GM21360 (cell line): ENCODE results near the gene HPCAL1.

Experiments used
- ATAC-seq: cut with Tn5 transposase; IDR thresholded peaks from one replicate; pipeline ENCODE4 v1.9.1; 2021; ENCODE audit warnings: mild to moderate bottlenecking, moderate library complexity; ENCODE audit not compliant: unreplicated experiment

Gene HPCAL1

DNA sequence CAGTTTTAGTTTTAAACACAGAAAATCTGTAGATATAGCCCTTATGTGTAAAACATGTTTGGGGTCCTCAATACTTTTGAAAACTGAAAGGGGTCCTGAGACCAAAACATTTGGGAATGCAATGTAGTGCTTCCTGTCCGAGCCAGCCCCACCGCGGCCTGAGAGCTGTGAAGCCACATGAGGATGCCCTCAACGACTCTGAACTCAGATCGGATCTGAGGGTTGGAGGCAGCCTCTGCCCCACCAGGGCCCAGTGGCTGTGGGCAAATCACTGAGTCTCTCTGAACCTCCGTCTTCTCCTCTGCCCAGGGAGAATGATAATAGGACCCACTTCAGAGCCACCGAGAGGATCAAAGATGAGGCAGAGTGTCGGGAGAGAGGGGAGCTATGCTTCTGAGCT, 33.4 kb upstream of the HPCAL1 start:
- ATAC-seq, result no peak

DNA sequence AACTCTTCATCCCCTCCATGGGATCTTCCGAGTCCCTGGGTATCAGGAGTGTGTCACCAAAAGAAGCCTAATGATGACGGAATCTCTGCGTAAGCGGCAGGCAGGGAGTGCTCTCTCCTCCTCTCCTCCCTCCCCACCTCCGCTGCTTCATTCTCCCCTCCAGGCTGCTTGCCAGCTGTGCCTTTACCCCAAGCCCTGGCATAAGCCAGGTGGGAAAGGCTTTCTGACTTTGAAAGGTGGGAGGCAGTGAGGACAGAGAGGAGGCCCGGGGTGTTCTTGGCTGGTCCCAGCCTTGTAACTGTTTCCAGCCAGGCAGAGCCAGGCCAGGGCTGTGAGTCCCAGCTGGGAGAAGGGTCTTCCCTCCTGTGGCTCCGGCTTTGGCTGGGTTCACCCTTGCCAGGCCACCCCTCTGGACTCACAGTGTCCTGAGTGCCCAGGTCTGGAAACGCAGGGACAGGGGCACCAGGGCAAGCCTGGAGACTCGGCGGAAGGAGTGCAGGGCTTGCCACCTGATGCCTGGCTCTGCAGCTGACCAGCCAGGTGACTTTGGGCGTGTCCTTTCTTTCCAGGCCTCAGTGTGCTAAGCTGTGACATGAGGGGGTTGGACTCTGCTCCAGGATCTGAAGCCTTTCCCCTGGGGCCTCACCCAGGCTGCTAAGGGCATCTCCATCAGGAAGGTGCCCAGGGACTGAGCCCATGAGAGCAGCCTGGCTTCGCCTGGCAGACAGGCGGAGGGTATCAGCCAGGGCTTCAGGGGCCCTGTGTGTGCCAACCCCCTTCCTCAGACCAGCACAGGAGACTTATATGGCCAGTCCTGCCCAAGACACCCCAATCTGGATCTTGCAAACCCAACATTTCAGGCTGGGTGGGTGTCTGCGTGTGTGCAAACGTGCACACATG, 32.7 kb upstream of the HPCAL1 start:
- no peak for ATAC-seq

DNA sequence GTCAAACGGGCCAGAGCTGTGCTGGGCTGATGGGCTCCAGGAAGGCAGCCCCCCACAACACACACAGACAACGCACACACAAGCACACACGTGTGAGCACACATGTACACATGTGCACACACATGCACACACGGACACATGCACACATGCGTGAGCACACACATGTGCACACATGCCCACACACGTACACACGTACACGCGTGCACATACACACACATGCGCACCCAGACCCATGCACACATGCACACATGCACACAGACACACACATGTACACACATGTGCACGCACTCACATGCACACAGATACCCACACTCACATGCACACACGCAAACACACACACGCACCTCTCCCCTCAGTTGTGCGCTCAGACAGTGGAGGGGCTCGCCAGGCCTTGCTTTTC, 31.2 kb upstream of the HPCAL1 start:
- ATAC-seq, result no peak

DNA sequence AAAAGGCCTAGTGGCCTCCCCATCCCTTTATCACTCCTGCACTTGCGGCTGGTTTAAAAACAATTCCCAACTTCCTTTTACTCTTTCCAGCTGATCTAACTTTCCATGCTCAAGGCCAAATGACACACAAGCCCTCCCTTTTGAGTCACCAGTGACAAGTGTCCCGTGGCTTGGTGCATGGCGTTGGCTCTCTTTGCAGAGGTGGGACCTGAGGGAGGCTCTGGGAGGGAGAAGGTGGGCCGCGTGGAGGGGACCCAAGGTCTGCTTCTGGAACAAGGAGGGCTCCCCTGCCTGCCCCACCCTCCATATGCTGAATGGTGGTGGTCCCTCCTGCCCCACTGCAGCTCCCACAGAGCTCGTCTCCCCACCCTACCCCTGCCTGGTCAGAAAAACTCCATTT, 30.8 kb upstream of the HPCAL1 start:
- no peak for ATAC-seq

DNA sequence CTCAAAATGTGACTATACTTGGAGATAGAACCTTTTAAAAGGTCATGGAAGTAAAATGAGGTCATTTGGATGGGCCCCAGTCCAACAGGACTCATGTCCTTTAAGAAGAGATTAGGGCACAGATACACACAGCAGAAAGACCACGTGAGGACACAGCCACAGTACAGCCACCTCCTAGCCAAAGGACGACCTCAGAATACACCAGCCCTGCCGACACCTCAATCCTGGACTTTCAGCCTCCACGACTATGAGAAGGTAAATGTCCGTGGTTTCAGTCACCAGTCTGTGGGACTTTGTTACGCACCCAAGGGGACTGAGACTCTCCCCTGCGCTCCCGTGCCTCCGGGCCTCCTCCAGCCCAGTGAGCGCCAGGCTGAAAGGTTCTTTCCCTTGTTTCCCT, 30.2 kb upstream of the HPCAL1 start:
- no peak for ATAC-seq

DNA sequence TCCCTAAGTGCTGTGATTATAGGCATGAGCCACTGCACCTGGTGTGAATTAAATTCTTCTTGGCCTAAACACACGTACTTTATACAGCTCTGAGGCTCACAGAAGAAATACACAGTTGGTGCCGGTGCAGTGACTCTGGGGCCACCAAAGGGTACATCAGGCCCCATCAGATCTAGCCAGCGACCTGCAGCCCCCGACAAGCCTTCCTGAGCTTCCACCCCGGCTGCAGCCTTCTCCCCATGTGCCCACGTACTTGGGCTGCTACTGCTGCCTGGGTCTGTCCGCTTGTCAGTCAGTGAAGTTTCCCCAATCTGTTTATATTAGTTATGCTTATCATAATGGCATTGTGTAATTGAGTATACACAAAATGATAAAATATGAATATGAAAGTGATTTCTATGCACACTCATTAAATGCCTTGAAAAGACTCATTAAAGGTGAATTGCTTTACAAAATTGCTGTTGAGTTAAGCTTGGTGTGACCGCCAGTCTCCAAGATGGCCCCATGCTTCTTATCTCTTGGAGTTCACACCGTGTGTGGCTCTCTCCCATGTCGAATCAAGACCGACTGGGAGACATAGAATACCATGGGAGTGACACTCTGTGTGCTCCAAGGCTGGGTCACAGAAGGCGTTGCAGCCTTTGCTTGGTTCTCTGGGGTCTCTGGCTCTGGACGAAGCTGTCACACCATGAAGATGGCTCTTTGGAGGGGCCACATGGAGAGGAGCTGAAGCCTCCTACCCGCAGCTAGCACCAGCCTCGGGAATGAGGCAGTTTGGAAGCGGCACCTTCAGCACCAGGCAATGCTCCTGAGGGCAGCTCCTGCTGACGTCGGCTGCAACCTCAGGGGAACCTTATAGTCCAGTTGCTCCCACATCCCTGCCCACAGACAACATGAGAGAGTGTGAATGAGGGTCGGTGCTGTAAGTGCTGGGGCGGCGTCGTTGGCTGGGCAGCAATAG, 29.2 kb upstream of the HPCAL1 start:
- no peak for ATAC-seq

DNA sequence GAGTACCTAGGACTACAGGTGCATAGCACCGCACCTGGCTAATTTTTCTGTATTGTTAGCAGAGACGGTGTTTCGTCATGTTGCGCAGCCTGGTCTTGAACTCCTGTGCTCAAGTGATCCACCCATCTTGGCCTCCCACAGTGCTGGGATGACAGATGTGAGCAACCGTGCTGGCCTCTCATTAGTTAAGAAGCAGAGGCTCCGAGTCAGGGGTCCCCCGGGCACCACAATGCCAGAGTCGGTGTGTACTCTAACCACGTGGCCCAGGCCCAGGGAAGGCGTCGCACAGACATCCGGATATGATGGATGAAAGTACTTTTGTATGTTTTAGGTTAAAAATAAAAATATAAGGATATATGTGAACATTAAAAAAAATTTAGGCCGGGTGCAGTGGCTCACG, 28.3 kb upstream of the HPCAL1 start:
- ATAC-seq, result no peak

DNA sequence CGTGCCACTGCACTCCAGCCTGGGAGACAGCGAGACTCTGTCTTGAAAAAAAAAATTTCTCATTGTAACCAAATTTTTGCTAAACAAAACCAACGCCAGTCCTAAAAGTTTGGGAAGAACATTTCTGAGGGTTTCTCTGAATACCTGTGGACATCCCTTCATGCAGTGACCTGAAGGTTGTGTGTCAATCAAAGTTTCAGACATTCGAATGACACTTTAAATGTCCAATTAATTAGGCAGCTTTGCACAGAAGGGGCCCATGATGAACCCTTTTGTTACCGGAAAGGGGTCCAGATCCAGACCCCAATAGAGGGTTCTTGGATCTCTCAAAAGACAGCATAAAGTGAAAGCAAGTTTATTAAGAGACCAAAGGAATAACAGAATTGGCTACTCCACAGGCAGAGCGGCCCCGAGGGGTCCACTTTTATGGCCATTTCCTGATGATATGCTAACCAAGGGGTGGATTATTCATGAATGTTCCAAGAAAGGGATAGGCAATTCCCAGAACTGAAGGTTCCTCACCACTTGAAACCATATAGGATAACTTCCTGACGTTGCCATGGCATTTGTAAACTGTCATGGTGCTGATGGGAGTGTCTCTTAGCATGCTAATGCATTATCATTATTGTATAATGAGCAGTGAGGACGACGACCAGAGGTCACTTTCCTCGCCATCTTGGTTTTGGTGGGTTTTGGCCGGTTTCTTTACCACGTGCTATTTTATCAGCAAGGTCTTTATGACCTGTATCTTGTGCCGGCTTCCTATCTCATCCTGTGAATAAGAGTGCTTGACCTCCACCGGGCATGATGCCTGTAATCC, 27.5 kb upstream of the HPCAL1 start:
- ATAC-seq, result no peak

DNA sequence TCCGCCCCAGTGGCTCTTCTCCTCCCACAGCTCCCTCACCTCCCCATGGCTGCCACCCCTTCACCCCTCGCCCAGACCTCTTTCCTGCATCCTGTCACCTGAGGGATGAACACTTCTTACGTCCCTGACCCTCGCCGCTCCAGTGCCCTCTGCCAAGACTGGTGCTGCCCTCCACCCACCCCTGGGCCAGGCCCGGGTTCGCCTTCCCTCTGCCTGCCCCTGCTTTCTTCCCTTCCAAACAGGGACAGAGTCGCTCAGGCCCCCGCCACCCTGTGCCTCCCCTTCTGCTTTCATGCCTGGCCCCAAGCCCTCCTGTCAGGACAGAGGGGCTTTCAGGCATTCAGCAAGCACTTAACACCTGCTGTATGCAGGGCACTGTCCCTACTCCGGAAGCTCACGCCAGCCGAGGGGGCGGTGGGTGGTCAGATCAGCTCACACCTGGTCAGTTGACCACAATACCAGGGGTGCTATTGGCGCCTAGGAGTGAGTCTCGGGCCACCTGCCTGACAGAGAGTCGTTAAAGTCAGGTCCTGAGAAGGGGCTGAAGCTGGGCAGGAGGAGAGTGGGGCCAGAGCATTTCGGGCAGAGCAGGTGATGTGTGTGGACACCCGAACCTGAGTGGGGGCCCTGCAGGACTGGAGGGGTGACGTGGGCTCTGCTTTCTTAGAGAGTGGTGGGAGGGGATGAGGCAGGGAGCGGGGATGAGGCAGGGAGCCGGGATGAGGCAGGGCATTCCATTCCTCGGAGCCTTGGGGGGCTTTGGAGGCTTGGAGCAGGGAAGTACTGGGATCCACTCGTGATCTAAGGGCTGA, 26.0 kb upstream of the HPCAL1 start:
- ATAC-seq, result no peak

DNA sequence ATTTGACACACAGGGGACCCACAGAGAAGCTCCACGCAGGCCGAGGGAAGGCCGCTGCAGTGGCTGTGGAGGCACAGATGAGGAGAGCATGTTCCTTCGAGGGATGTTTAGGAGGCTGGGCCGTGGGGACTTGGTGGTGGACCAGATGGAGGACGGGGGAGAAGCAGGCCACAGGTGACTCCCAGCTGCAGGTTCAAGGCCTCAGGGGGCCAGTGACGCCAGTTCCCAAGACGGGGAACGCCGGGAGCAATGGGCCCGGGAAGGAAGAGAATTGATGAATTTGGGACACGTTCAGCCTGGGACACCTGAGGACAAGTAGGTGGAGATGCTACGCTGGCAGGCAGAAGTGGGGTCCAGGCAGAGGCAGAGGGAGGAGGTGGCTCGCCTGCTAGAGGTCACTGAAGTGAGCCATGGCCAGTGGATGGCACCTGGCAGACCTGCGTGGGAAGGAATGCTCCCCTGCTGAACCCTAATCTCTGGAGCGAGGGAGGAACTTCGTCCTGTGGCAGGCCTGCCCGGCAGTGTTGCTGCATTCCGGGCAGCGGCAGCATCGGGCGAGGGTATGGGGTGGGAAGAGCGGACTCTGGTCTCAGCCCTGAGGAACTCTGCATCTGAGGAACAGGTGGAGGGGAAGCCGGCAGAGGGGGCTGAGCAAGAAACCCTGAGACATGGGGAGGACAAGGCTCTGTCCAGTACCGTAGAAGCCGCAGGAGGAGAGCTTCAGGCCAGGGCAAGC, 25.2 kb upstream of the HPCAL1 start:
- ATAC-seq, result no peak

DNA sequence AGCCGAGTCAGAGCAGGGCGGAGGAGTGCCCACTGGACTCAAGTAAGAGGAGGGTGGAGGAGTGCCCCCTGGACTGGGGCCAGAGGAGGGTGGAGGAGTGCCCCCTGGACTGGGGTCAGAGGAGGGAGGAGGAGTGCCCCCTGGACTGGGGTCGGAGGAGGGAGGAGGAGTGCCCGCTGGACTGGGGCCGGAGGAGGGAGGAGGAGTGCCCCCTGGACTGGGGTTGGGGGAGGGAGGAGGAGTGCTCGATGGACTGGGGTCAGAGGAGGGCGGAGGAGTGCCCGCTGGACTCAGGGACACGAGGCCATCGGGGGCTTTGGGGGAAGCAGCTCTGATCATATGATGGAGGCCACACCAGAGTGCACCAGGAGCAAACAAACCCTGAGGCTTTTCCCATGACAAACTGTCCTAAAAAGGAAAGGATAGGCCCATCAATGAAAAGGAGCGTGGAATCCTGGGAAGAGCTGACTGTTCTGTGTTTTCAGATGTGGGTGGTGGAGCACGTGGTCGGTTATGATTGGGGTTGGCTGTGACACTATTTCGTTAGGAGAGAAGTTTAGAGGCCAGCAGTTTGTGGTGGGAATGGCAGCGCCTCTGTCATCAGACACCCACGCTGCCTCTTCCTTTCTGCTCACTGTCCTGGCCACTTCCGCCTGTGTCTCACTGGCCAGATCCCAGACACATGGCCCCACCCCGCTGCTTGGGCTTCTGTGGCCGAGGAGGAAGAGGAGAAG, 24.5 kb upstream of the HPCAL1 start:
- no peak for ATAC-seq

DNA sequence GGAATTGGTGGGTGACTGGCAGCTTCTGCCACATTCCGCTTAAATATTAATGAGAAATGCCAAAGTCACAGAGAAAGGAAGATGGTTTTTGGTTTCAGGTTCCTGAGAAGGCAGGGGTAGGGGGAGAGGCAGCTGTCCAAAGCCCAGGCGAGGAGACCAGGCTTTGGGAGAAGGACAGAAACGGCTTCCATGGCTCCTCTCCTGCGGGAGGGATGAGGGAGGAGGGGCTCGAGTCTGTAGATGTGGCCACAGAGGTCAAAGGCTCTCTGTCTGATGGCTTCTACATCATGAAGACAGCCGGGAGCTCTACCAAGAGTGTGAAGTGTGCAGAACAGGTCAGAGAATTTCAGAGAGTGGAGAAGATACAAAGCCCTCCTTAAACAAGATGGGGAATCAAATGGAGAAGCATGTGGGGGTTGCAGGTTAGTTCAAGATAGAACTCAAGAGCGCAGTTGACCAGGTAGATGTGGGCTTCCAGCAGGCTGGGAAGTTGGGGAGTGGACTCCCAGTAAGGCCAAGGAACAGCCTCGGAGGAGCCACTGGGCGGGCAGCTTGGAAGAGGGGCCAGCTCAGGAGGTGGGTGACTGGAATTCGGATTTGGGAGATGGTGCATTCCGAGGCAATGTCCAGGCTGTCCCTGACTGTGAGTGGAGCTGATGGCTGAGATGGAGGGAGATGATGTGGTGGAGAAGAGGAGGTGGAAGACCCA, 23.8 kb upstream of the HPCAL1 start:
- ATAC-seq, result no peak

DNA sequence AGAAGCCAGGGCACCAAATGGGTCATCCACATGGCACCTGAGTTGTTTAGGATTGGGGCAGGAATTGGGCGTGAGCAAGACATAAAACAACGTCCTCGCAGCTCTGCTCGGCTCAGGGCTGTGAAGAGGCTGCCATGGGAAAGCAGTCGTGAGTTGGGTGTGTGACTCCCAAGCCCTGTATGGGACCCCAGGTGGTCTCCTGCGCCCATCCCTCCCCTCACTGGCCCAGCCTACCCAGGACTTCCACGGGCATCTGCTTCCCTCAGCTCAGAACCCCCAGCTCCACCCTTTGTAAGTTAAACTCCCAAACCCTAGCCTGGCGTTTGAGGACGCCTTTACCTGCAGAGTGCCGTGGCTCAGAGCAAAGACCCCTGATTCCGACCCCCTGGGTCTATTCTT, 23.2 kb upstream of the HPCAL1 start:
- ATAC-seq, result no peak

DNA sequence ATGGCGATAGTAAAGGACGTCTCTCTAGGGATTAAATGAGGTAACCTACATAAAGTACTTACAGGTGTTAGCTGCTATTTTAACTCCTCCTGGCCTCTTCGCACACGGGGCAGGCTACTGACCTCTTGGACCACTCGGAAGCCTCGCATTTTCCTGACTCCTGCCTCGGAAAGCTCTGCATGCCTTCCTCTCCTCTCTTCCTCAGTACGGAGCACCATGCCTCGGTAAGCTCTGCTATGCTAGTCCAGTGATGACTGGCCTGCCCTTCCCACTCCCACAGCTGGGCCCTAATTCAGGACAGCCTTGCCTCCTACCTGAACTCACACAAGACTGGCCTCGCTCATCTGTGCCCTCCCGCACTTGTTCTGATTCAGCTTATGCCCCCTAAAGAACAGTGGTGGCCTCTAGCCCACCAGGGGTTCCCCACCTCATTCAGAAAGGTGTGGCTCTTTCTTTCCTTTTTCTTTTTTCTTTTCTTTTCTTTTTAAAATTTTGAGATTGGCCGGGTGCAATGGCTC, 22.7 kb upstream of the HPCAL1 start:
- ATAC-seq, result no peak

DNA sequence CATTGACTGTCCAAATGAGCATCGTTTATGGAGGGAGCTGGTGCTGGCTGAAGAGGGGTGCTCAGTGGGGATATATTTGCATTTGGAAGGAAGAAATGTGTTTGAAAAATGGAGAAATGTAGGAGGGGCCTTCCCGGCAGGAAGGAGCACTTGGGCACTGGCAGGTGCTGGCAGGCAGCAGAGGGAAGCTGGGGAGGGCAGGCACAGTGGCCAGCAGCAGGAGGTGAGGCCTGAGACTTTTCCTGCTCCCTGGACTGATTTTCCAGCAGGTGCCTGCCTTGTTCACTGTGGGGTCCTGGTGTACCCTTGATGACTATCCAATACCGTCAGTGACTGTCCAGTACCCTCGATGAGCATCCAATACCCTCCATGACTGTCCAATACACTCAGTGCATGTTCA, 20.8 kb upstream of the HPCAL1 start:
- no peak for ATAC-seq

DNA sequence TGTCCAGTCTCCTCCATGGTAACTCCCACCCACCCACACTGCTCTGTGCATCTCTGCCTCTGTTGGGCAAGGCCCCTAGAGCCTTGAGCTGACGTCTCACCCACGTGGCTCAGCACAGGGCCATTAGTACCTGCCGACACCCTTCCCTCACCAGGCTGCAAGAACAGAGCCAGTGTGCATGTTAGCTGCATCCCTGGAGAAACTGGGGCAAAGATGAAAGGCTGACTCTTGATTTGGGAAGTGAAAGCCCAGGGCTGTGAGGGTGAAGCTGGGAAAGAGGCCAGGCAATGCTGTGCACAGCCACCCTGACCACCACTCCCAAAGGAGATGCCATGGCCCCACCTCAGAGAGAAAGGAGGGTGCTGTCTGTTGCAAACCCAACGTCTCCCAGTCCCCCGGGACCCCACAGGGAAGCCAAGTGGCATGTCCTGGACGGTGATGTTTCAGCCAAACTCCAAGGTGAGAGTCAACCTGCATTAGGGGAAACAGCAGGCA, 20.0 kb upstream of the HPCAL1 start:
- ATAC-seq, result no peak

DNA sequence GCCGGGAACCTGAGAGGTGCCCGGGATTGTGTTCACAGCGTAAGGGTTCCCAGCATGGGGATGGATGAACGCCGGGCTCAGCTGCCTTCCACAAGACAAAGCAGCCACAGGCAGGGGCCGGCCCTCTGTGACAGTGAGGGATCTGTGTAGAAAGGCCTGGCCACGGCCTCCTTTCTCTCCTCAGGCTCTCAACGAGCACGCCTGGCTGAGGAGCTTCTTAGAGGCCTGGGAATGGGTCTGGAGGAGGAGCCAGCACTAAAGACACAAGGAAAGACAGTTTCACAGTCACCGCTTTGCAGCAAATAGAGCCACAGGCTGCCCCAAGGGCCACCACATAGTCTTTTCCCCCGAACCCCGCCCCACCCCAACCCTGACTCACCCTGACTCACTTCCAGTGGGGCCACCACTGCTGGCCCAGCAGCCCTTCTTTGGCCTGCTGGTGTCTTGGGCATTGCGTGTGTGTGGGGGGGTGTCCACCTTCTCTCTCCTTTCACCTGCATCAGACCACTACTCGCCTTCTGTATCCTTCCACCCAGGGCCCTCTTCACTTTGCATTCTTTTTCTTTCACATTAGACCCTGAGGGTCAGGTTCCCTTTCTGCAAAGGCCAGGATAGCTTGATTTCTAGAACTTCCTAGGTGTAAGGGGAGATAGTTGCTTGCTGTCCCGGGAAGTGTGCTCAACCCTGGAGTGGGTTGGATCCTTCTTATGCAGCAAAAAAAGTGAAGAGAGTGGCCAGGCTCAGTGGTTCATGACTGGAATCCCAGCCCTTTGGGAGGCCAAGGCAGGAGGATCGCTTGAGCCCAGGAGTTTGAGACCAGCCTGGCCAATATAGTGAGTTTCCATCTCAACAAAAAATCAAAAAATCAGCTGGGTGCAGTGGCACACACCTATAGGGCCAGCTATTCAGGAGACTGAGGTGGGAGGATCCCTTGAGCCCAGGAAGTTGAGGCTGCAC, 19.3 kb upstream of the HPCAL1 start:
- ATAC-seq, result no peak
